Measurements from ENCODE around the gene ST13.
"Not testable (repeated sequence)": the region's sequence is repeated elsewhere in the genome, so short reads cannot be mapped to it uniquely, and the experiment has no call there.

ST13 gene

GRCh38 chr22:40789131-40789530, 67.3 kb downstream of the ST13 start:
- no peak for DNase-seq (ENCODE audit: low read depth in 2 of 3, low spot score in 2 of 3)

GRCh38 chr22:40782521-40782920, 73.9 kb downstream of the ST13 start:
- DNase-seq (ENCODE audit: low read depth in 2 of 3, low spot score in 2 of 3), result no peak

GRCh38 chr22:40781749-40782148, 74.7 kb downstream of the ST13 start:
- not testable (repeated sequence) for DNase-seq (ENCODE audit: low read depth in 2 of 3, low spot score in 2 of 3)

All from activated CD8-positive, alpha-beta memory T cell treated with anti-CD3 and anti-CD28 coated beads for 48 hours (primary cell).